Tibial artery (tissue), 4 donors: ENCODE data around the gene NMRK2.
"Not testable (repeated sequence)": the region's sequence is repeated elsewhere in the genome, so short reads cannot be mapped to it uniquely, and the experiment has no call there.

Source experiments
- DNase-seq, 2 donors: peaks; one replicate each; pipeline ENCODE4 v3.0.0-alpha.2; 2019
- H3K27ac ChIP-seq, 2 donors: fragments of 200-600 bp; sonication (generic) in 1 of 2; 1 replicate in 1 of 2; 2 replicates in 1 of 2; pipeline ENCODE4 v1.5.1; 2018 to 2019; ENCODE audit warnings: mild to moderate bottlenecking in 1 of 2
- H3K27me3 ChIP-seq, 2 donors: fragments of 200-600 bp; sonication (generic) in 1 of 2; one replicate each; pipeline versions ENCODE4 v1.5.1 to v1.6.0; 2016 to 2019
- H3K36me3 ChIP-seq, 3 donors: fragments of 200-600 bp; sonication (generic) in 2 of 3; one replicate each; pipeline ENCODE4 v1.5.1; 2016 to 2019; ENCODE audit warnings: mild to moderate bottlenecking in 2 of 3
- H3K4me1 ChIP-seq, 4 donors: fragments of 200-600 bp; sonication (generic) in 2 of 4; 1 replicate in 3 of 4; 2 replicates in 1 of 4; pipeline ENCODE4 v1.5.1; 2016 to 2019
- H3K4me3 ChIP-seq, 2 donors: fragments of 200-600 bp; sonication (generic) in 1 of 2; 1 replicate in 1 of 2; 2 replicates in 1 of 2; pipeline ENCODE4 v1.5.1; 2018 to 2019; ENCODE audit warnings: mild to moderate bottlenecking in 2 of 2
- H3K9me3 ChIP-seq, 3 donors: fragments of 200-600 bp; sonication (generic) in 1 of 3; one replicate each; pipeline ENCODE4 v1.5.1; 2016 to 2019
- intact Hi-C: fragments of 100-400 bp; cut with DNase I; formaldehyde crosslinking; loops from one replicate; pipeline ENCODE4 v1.15.0; 2023; ENCODE audit warnings: low total_unique reads
- TF ChIP-seq, protein P1 (sequence below), 2 experiments: fragments of 200-600 bp in 1 of 2; fragments of 450-650 bp in 1 of 2; IDR thresholded peaks; one replicate each; pipeline ENCODE4 v1.5.1; 2017 to 2019; ENCODE audit warnings: antibody characterized with exemption in 2 of 2, mild to moderate bottlenecking in 1 of 2, moderate library complexity in 1 of 2

Gene NMRK2

GRCh38 chr19:3923096-3923758 is 9.6 kb upstream of the NMRK2 start:
- Histone ChIP-seq H3K9me3 (peaks cover 0 to 14% (median 12%) of the 10 kb centered on the region in 3 donors), H3K36me3 (no peaks in the 10 kb centered on the region)
- intact Hi-C loops, result no loop called here

DNA sequence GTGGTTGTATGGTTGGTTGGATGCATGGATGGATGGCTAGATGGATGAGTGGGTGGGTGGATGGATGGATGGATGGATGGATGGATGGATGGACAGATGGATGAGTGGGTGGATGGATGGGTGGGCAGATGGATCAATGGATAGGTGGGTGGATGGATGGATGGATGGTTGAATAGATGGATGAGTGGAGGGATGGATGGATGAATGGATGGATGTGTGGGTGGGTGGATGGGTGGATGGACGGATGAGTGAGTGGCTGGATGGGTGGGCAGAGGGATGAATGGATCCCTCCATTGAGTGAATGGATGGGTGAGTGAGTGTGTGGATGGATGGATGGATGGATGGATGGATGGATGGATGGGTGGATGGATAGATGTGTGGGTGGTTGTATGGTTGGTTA is 9.0 kb upstream of the NMRK2 start:
- H3K27ac ChIP-seq, result no peak overlapping the region
- TF ChIP-seq, protein P1, sequence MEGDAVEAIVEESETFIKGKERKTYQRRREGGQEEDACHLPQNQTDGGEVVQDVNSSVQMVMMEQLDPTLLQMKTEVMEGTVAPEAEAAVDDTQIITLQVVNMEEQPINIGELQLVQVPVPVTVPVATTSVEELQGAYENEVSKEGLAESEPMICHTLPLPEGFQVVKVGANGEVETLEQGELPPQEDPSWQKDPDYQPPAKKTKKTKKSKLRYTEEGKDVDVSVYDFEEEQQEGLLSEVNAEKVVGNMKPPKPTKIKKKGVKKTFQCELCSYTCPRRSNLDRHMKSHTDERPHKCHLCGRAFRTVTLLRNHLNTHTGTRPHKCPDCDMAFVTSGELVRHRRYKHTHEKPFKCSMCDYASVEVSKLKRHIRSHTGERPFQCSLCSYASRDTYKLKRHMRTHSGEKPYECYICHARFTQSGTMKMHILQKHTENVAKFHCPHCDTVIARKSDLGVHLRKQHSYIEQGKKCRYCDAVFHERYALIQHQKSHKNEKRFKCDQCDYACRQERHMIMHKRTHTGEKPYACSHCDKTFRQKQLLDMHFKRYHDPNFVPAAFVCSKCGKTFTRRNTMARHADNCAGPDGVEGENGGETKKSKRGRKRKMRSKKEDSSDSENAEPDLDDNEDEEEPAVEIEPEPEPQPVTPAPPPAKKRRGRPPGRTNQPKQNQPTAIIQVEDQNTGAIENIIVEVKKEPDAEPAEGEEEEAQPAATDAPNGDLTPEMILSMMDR (IDR thresholded peaks at IDR 0.05), result no peak

More at GRCh38 chr19:3923096-3923758, 9.6 kb upstream of the NMRK2 start:
- Histone ChIP-seq H3K4me3 (no peak overlapping the region), H3K27me3 (no peaks in the 10 kb centered on the region), H3K4me1 (no peaks in the 10 kb centered on the region), H3K27ac (no peak overlapping the region)
- no peak for DNase-seq
- TF ChIP-seq, protein P1 (IDR thresholded peaks at IDR 0.05), result no peak

GRCh38 chr19:3931041-3931440 is 1.8 kb upstream of the NMRK2 start:
- no peak overlapping the region for H3K27ac ChIP-seq
- H3K9me3 ChIP-seq, result no peaks in the 10 kb centered on the region
- no peaks in the 10 kb centered on the region for H3K36me3 ChIP-seq
- intact Hi-C loops, result no loop called here
- H3K4me1 ChIP-seq, result peaks cover 0 to 15% (median 8%) of the 10 kb centered on the region in 4 donors
- no peak for DNase-seq
- peaks cover 0 to 12% of the 10 kb centered on the region in 2 donors for H3K27me3 ChIP-seq
- TF ChIP-seq, protein P1 (IDR thresholded peaks at IDR 0.05), result no peak
- no peak overlapping the region for H3K4me3 ChIP-seq

More for the DNA sequence above, 9.0 kb upstream of the NMRK2 start:
- Histone ChIP-seq H3K36me3 (no peaks in the 10 kb centered on the region), H3K9me3 (peaks cover 0 to 14% (median 12%) of the 10 kb centered on the region in 3 donors), H3K4me3 (no peak overlapping the region), H3K4me1 (no peaks in the 10 kb centered on the region), H3K27me3 (no peaks in the 10 kb centered on the region)
- intact Hi-C loops, result no loop called here
- DNase-seq, result no peak

DNA sequence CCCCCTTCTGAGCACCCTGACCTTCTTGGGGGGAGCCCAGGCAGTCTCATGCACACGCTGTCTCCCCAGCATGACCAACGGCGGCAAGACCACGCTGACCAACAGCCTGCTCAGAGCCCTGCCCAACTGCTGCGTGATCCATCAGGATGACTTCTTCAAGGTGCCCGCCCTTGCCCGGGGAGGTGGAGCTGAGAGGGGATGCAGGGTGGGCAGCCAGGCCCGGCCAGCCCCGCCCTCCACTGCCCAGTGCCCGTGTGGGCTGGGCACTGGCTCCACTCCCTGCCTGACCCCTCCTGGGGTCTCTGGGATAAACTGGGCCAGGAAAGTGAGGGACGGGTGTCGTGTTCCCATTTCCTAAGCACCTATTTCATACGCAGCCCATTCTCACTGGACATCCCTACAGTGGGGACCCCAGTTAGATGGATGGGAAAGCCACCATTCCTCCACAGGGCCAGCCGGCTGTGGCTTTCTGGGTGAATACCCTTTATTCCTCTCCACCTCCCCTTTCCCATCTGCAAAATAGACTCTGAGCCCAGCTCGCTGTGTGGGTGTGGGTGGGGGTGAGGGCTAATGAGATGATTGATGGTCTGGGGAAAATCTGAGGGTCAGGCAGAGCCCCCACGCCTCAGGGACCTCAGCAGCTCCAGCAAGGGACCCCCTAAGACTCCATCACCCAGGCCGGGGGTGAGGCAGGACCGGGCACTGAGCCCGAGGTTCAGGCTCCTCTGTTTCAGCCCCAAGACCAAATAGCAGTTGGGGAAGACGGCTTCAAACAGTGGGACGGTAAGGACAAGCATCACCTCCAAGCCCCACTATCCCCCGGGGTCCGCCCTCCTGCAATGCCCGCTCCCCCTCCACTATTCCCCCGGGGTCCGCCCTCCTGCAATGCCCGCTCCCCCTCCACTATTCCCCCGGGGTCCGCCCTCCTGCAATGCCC is 3.9 kb downstream of the NMRK2 start:
- Histone ChIP-seq H3K36me3 (no peaks in the 10 kb centered on the region), H3K9me3 (no peaks in the 10 kb centered on the region), H3K27ac (no peak overlapping the region), H3K27me3 (peaks cover 0 to 12% of the 10 kb centered on the region in 2 donors), H3K4me1 (peaks cover 0 to 15% (median 8%) of the 10 kb centered on the region in 4 donors), H3K4me3 (no peak overlapping the region)
- intact Hi-C loops, result no loop called here
- TF ChIP-seq, protein P1 (IDR thresholded peaks at IDR 0.05), result no peak
- no peak for DNase-seq

DNA sequence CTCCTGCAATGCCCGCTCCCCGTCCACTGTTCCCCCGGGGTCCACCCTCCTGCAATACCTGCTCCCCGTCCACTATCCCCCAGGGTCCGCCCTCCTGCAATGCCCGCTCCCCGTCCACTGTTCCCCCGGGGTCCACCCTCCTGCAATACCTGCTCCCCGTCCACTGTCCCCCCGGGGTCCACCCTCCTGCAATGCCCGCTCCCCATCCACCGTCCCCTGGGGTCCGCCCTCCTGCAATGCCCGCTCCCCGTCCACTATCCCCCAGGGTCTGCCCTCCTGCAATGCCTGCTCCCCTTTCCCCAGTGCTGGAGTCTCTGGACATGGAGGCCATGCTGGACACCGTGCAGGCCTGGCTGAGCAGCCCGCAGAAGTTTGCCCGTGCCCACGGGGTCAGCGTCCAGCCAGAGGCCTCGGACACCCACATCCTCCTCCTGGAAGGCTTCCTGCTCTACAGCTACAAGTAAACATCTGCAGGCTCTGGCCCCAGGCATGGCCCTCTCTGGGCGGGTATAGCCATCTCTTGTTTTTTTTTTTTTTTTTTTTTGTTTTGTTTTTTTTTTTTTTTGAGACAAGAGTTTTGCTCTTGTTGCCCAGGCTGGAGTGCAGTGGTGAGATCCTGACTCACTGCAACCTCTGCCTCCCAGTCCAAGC is 5.6 kb downstream of the NMRK2 start:
- H3K36me3 ChIP-seq, H3K4me1 ChIP-seq, DNase-seq, intact Hi-C loops, H3K4me3 ChIP-seq, H3K9me3 ChIP-seq, H3K27ac ChIP-seq, H3K27me3 ChIP-seq: not testable (repeated sequence)
